ENCODE data around the gene CRABP2.

Gene CRABP2

GRCh38 chr1:156704166-156704711, 1.1 kb downstream of the CRABP2 start:
- no peak for DNase-seq (ENCODE audit: low read depth)
- TF ChIP-seq, protein P1, sequence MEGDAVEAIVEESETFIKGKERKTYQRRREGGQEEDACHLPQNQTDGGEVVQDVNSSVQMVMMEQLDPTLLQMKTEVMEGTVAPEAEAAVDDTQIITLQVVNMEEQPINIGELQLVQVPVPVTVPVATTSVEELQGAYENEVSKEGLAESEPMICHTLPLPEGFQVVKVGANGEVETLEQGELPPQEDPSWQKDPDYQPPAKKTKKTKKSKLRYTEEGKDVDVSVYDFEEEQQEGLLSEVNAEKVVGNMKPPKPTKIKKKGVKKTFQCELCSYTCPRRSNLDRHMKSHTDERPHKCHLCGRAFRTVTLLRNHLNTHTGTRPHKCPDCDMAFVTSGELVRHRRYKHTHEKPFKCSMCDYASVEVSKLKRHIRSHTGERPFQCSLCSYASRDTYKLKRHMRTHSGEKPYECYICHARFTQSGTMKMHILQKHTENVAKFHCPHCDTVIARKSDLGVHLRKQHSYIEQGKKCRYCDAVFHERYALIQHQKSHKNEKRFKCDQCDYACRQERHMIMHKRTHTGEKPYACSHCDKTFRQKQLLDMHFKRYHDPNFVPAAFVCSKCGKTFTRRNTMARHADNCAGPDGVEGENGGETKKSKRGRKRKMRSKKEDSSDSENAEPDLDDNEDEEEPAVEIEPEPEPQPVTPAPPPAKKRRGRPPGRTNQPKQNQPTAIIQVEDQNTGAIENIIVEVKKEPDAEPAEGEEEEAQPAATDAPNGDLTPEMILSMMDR (conservative IDR thresholded peaks at IDR 0.05; ENCODE audit: low read depth, low read length), result no peak
- H3K4me3 ChIP-seq (ENCODE audit: low read depth, low read length), result peak overlapping the region; percentile 49

- peak overlapping the region; percentile 3 for H3K4me3 ChIP-seq (ENCODE audit: low read depth, low read length)
- DNase-seq (ENCODE audit: low read depth), result peak; percentile 69
- TF ChIP-seq, protein P1 (conservative IDR thresholded peaks at IDR 0.05; ENCODE audit: low read depth, low read length), result peak; percentile 21
Measured at GRCh38 chr1:156703741-156704140, 1.6 kb downstream of the CRABP2 start.

DNA sequence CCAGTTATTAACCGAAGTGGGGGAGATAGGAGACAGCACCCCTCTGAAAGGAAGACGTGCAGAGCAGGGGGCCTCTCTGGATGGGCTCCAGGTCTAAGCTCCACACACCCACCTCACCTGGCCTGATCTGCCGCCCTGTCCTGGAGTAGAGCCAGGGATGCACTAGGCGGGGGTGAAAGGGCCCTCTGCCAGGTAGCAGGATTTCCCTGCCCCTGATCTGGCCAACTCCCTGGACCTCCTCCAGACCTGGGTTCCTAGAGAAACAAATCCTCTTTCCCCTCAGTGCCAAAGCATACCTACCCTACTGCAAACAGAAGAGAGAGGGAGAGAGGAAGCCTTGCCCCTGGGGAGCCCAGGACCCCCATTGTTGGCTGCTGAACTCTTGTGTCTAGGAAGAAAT, 2.0 kb downstream of the CRABP2 start:
- peak overlapping the region; percentile 3 for H3K4me3 ChIP-seq (ENCODE audit: low read depth, low read length)

GRCh38 chr1:156700736-156701531, 4.4 kb downstream of the CRABP2 start:
- H3K4me3 ChIP-seq (ENCODE audit: low read depth, low read length), result no peak overlapping the region
- DNase-seq (ENCODE audit: low read depth), result no peak
- TF ChIP-seq, protein P1 (conservative IDR thresholded peaks at IDR 0.05; ENCODE audit: low read depth, low read length), result no peak

More for the DNA sequence above, 2.0 kb downstream of the CRABP2 start:
- DNase-seq (ENCODE audit: low read depth), result no peak
- TF ChIP-seq, protein P1 (conservative IDR thresholded peaks at IDR 0.05; ENCODE audit: low read depth, low read length), result no peak

- H3K4me3 ChIP-seq (ENCODE audit: low read depth, low read length), result no peak overlapping the region
- TF ChIP-seq, protein P1 (conservative IDR thresholded peaks at IDR 0.05; ENCODE audit: low read depth, low read length), result no peak
- no peak for DNase-seq (ENCODE audit: low read depth)
Measured at GRCh38 chr1:156698995-156699394, 6.4 kb downstream of the CRABP2 start.

DNA sequence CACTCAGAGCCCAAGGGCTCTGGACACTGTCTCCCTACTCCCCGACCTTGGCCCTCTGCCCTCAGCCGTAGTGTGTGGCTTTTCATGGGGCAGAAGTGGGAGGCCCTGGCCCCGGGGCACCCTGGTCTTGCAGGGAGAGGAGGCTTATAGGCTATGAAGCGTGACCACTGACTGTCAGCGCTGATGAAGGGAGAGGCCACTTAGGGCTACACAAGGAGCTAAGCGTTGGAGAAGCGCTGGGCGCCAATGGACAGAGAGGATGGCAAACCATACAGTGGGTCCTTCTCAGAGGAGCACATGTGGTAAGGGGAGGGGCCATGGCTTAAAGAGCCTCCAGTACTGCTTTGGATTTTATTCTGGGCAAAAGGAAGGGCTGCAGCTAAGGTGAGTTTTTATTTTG, 7.9 kb downstream of the CRABP2 start:
- no peak for DNase-seq (ENCODE audit: low read depth)
- no peak overlapping the region for H3K4me3 ChIP-seq (ENCODE audit: low read depth, low read length)
- TF ChIP-seq, protein P1 (conservative IDR thresholded peaks at IDR 0.05; ENCODE audit: low read depth, low read length), result no peak

GRCh38 chr1:156696755-156697154, 8.6 kb downstream of the CRABP2 start:
- no peak overlapping the region for H3K4me3 ChIP-seq (ENCODE audit: low read depth, low read length)
- DNase-seq (ENCODE audit: low read depth), result no peak
- TF ChIP-seq, protein P1 (conservative IDR thresholded peaks at IDR 0.05; ENCODE audit: low read depth, low read length), result no peak

Measured in choroid plexus epithelial cell (primary cell).